ENCODE results near the gene MSGN1.

GRCh38 chr2:17772532-17772931, 43.7 kb upstream of the MSGN1 start:
- no peak for TF ChIP-seq CTCF (IDR thresholded peaks at IDR 0.05)
- TF ChIP-seq POLR2A (IDR thresholded peaks at IDR 0.05) = no peak
- no peak for TF ChIP-seq POLR2AphosphoS5 (IDR thresholded peaks at IDR 0.05)
